ENCODE measurements around the gene HBEGF.

- TF ChIP-seq POLR2AphosphoS5 (IDR thresholded peaks at IDR 0.05; ENCODE audit: low read depth, low read length) (no peak), FOXP2 (optimal IDR thresholded peaks at IDR 0.05; ENCODE audit: borderline replicate concordance, extremely low read depth, extremely low read length, insufficient read depth) (no peak), TAF1 (IDR thresholded peaks at IDR 0.05; ENCODE audit: borderline replicate concordance, insufficient read depth, low read length) (no peak)
Observed at GRCh38 chr5:140383300-140383699, 36.9 kb upstream of the HBEGF start.

Data from PFSK-1 (cell line).